H1 (cell line): ENCODE results near the gene RASA1.

ENCODE experiments used
- CTCF ChIP-seq, 3 experiments: IDR thresholded peaks; 1 replicate in 2 of 3; 2 replicates in 1 of 3; pipeline versions ENCODE4 v1.5.1 to v1.6.1; 2011; ENCODE audit warnings: low read length in 3 of 3, mild to moderate bottlenecking in 3 of 3, inconsistent platforms in 2 of 3, low read depth in 1 of 3, moderate library complexity in 1 of 3; ENCODE audit not compliant: insufficient read depth in 1 of 3; ENCODE audit errors: control extremely low read depth in 1 of 3
- SIN3A ChIP-seq, 2 experiments: IDR thresholded peaks in 1 of 2; conservative IDR thresholded peaks in 1 of 2; 2 replicates each; pipeline ENCODE4 v1.6.1; 2011 to 2012; ENCODE audit warnings: low read length in 2 of 2, improper control_type of control experiment in 1 of 2, low read depth in 1 of 2, mild to moderate bottlenecking in 1 of 2

- no peak for TF ChIP-seq CTCF (IDR thresholded peaks at IDR 0.05; ENCODE audit: control extremely low read depth in 1 of 3, insufficient read depth in 1 of 3, low read depth in 1 of 3, low read length in 3 of 3)
- no peak for TF ChIP-seq SIN3A (conservative IDR thresholded peaks at IDR 0.05 in 1 of 2, IDR thresholded peaks at IDR 0.05 in 1 of 2; ENCODE audit: low read depth in 1 of 2, low read length in 2 of 2)
Observed at GRCh38 chr5:87437724-87438123, 170.0 kb downstream of the RASA1 start.
